Measurements from ENCODE around the gene BCL6B. TPM values are rescaled to one million over a fixed set of nuclear protein-coding genes. Genes with fewer than 3 reads are reported as not detected.

Gene BCL6B
- total RNA-seq, 3 donors from 2014 or later: 1.4 to 5.9 (median 4.1) TPM

- H3K36me3 ChIP-seq: no peaks in the 10 kb centered on the region
- no peak for DNase-seq (ENCODE audit: low spot score in 2 of 2)
- peaks cover 2 to 11% of the 10 kb centered on the region in 2 donors for H3K4me1 ChIP-seq
- intact Hi-C loops (cut with DNase I; ENCODE audit: low total_unique reads): loop anchor here (10.0 kb wide), 1 partner anchor 92 kb away; no protein-coding TSS in a partner anchor
- H3K27ac ChIP-seq: no peak overlapping the region
- TF ChIP-seq POLR2AphosphoS5 (IDR thresholded peaks at IDR 0.05): no peak
- TF ChIP-seq CTCF (IDR thresholded peaks at IDR 0.05): no peak
- no peak for TF ChIP-seq POLR2A (IDR thresholded peaks at IDR 0.05)
- H3K9me3 ChIP-seq: no peaks in the 10 kb centered on the region
- no peaks in the 10 kb centered on the region for H3K27me3 ChIP-seq
- no peak overlapping the region for H3K4me3 ChIP-seq
Measured at GRCh38 chr17:7007143-7007542, 15.7 kb upstream of the BCL6B start.

- intact Hi-C loops (cut with DNase I; ENCODE audit: low total_unique reads): no loop called here
Measured at GRCh38 chr17:7010523-7010922, 12.3 kb upstream of the BCL6B start.

GRCh38 chr17:7011415-7011814, 11.4 kb upstream of the BCL6B start:
- DNase-seq (ENCODE audit: low spot score in 2 of 2): no peak
- Histone ChIP-seq H3K4me3 (peak overlapping the region; percentile 67 to 93 (median 87)), H3K9me3 (no peaks in the 10 kb centered on the region), H3K27ac (peak overlapping the region in 1 of 2 donors; percentile 97), H3K36me3 (no peaks in the 10 kb centered on the region), H3K27me3 (no peaks in the 10 kb centered on the region), H3K4me1 (peaks cover 13 to 18% of the 10 kb centered on the region in 2 donors)
- TF ChIP-seq POLR2A (IDR thresholded peaks at IDR 0.05): no peak
- no peak for TF ChIP-seq CTCF (IDR thresholded peaks at IDR 0.05)
- TF ChIP-seq POLR2AphosphoS5 (IDR thresholded peaks at IDR 0.05): no peak
- intact Hi-C loops (cut with DNase I; ENCODE audit: low total_unique reads): no loop called here

More at GRCh38 chr17:7010523-7010922, 12.3 kb upstream of the BCL6B start:
- H3K36me3 ChIP-seq: no peaks in the 10 kb centered on the region
- peaks cover 12 to 18% of the 10 kb centered on the region in 2 donors for H3K4me1 ChIP-seq
- H3K4me3 ChIP-seq: peak overlapping the region in 1 of 3 donors; percentile 87
- no peaks in the 10 kb centered on the region for H3K27me3 ChIP-seq
- peak overlapping the region in 1 of 2 donors; percentile 97 for H3K27ac ChIP-seq
- H3K9me3 ChIP-seq: no peaks in the 10 kb centered on the region
- TF ChIP-seq POLR2A (IDR thresholded peaks at IDR 0.05): no peak
- no peak for TF ChIP-seq CTCF (IDR thresholded peaks at IDR 0.05)
- TF ChIP-seq POLR2AphosphoS5 (IDR thresholded peaks at IDR 0.05): no peak
- no peak for DNase-seq (ENCODE audit: low spot score in 2 of 2)

- TF ChIP-seq POLR2AphosphoS5 (IDR thresholded peaks at IDR 0.05) (no peak), CTCF (IDR thresholded peaks at IDR 0.05) (no peak), POLR2A (IDR thresholded peaks at IDR 0.05) (no peak)
- H3K27ac ChIP-seq: peak overlapping the region; percentile 97 to 100
- DNase-seq (ENCODE audit: low spot score in 2 of 2): no peak
- H3K4me3 ChIP-seq: peak overlapping the region; percentile 67 to 93 (median 87)
- no peaks in the 10 kb centered on the region for H3K27me3 ChIP-seq
- intact Hi-C loops (cut with DNase I; ENCODE audit: low total_unique reads): no loop called here
- peaks cover 14 to 19% of the 10 kb centered on the region in 2 donors for H3K4me1 ChIP-seq
- H3K9me3 ChIP-seq: no peaks in the 10 kb centered on the region
- no peaks in the 10 kb centered on the region for H3K36me3 ChIP-seq
Measured at GRCh38 chr17:7011942-7012254, 11.0 kb upstream of the BCL6B start.

- H3K9me3 ChIP-seq: no peaks in the 10 kb centered on the region
- peaks cover 24 to 29% of the 10 kb centered on the region in 2 donors for H3K4me1 ChIP-seq
- no peaks in the 10 kb centered on the region for H3K36me3 ChIP-seq
- TF ChIP-seq POLR2AphosphoS5 (IDR thresholded peaks at IDR 0.05) (peak; percentile 93 to 98 (median 94)), POLR2A (IDR thresholded peaks at IDR 0.05) (peak; percentile 70), CTCF (IDR thresholded peaks at IDR 0.05) (peak; percentile 5 to 42 (median 19))
- peak; percentile 96 to 97 for DNase-seq (ENCODE audit: low spot score in 2 of 2)
- peak overlapping the region; percentile 67 to 93 (median 87) for H3K4me3 ChIP-seq
- intact Hi-C loops (cut with DNase I; ENCODE audit: low total_unique reads): no loop called here
- H3K27me3 ChIP-seq: no peaks in the 10 kb centered on the region
- peak overlapping the region; percentile 97 to 100 for H3K27ac ChIP-seq
Measured at GRCh38 chr17:7014261-7014994, 8.4 kb upstream of the BCL6B start.
